GM19193 (cell line): Measurements from ENCODE around the gene DNAJC7.

Source experiments
- POLR2A ChIP-seq: IDR thresholded peaks from 4 replicates; pipeline ENCODE4 v1.6.1; 2011; ENCODE audit not compliant: insufficient read depth, insufficient read length; ENCODE audit errors: extremely low read depth

DNAJC7 gene

DNA sequence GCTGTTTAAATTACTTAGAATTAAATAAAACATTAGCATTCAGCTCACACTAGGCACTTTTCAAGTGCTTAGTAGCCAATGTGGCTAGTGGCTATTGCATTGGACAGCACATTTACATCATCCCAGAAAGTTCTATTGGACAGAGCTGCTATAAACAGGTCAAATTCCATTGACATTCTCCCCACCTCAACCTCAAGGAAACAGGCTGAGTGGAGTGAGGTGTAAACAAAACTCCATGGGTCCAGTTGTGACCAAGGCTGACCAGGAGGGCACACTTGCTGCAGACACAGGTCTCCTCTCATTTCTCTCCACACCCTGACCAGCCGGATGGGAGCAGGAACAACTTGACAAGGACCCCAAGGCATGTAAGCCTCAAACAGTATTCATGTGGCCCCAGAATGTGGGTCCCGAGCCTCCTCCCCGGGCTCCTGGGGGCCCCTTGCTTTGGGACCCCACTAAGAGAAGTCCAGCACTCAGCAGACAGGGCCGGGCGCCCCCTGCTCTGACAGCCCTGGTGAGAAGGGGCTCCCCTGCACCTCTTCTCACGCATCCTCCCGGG lies 32.7 kb upstream of the DNAJC7 start:
- no peak for TF ChIP-seq POLR2A

GRCh38 chr17:42047343-42047742 lies 30.1 kb upstream of the DNAJC7 start:
- no peak for TF ChIP-seq POLR2A

DNA sequence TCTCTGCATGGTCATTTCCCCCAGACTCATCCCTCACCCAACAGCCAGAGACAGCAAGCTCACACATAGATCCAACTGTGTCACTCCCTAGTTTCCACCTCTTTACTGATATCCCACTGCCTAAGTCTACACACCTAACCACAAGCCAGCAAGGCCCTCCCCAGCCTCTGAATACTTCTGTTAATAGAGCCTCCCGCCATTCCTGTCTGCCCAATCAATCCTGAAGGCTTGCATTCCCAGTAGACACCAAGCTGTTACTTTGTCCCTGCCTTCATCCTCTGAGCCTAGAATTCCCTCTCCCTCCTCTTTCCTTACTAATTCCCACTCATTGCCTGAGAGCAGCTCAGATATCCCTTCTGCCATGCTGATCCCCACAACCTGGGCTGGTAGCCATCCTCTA lies 28.5 kb upstream of the DNAJC7 start:
- TF ChIP-seq POLR2A: no peak

GRCh38 chr17:42042598-42043319 lies 25.5 kb upstream of the DNAJC7 start:
- no peak for TF ChIP-seq POLR2A

- no peak for TF ChIP-seq POLR2A
Measured at GRCh38 chr17:42041619-42042018, 24.4 kb upstream of the DNAJC7 start.

DNA sequence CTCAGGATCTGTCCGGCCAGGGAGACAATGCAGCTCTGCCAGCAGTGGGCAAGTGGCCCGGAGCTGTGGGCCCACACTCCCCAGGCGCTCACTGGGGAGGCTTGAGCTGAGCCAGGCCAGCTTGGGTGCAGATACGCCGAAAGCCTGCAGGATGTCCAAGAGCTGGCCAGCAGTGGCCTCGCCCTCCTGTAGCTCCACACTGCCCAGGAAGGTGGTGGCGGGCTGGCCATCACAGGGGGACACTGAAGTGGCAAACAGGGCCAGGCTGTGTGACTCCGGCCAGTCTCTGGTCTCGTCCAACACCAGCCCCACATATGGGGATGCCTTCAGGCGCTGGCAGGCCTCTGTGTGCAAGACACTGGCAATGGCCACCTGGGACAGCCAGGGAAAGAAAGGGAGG lies 23.6 kb upstream of the DNAJC7 start:
- TF ChIP-seq POLR2A: no peak

DNA sequence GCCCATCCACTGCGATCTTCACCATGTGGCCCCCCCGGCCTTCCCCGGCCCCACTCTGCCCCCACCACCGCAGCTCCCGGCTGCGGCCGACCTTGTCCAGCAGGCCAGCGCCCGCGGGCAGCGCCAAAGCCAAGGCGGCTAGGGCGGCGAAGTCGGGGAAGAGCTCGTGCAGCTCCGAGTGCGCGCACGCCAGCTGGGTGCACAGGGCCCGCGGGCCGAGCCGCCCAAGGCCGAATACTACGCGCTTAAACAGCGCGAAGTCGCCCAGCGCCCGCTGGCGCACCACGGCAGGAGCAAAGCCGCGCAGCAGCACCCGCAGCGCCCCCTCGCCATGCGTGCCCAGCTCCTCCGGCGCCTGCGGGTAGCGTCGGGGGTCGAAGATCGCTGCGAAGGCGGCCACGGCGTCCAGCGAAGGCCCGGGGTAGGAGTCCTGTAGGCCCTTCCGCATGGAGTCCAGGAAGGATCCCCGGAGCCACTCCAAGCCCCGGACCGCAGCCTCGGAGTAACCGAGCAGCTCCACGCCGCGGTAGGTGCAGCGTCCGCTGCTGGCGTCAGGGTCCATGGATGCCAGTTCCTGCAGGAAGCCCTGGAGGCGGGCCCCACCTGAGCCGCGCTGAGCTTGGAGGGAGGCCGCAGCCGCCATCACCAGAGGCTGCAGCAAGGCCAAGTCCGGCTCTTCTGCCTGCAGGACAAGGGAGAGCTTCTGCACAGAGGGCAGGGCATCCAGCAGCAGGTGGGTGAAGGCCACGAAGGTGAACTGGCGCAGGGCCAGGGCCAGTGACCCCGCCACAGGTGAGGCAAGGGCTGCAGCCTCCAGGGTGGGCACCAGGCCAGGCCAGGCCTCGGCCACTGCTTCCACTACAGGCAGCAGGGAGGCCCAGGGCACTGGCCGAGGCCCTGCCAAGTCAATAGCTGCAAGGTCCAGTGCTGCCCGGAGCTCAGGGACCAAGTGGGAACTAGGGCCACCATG lies 22.8 kb upstream of the DNAJC7 start:
- TF ChIP-seq POLR2A: no peak

DNA sequence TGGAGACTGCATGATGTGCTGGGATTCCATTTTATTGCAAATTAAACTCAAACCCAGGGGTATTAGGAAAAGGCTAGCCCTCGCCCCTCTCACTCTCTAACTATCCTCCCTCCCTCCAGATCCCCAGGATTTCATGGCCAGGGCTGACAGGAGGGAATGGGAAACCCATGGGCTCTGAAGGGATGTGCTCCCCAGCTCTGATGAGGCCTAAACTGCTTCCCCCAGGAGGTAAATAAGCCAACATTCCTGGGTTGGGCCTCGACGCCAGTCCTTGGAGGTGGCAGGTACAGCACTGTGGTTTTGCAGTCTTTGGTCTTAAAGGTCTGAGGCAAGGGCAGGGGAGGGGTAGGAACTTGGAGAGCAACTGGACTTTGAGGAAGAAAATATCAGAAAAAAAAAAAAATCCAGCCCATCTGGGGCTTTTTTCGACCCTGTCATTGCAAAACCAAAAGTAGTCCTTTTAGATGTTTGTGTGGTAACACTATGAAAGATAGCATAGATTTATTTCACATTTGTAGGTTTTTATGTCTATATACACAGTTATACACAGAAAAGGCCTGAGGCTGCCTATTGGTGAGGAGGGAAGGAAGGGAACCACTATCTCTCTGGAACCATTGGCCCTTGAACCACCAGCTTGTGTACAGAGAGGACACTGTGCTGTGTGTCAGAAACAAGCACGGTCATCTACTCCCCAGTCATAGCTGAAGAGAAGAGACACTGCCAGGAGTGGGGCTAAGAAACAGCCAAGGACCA lies 21.2 kb upstream of the DNAJC7 start:
- TF ChIP-seq POLR2A: no peak

DNA sequence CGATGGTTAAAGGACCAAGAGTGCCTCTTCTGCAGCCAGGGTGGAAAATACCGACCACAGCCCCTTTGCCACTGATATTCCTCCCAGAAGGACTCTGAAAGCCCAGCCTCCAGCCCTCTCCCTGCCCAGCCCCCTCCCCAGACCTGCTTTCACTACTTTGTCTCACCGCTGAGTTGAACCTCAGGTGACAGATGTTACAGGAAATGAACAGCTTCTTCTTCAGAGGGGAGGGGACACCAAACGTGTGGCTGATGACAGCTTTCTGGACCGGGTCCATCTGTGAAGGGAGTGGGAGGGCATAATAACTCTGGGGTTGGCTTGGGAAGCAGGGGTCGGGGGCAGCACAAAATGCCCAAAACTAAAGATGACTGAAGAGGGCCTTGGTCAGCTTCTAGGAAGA lies 16.8 kb upstream of the DNAJC7 start:
- TF ChIP-seq POLR2A: no peak

DNA sequence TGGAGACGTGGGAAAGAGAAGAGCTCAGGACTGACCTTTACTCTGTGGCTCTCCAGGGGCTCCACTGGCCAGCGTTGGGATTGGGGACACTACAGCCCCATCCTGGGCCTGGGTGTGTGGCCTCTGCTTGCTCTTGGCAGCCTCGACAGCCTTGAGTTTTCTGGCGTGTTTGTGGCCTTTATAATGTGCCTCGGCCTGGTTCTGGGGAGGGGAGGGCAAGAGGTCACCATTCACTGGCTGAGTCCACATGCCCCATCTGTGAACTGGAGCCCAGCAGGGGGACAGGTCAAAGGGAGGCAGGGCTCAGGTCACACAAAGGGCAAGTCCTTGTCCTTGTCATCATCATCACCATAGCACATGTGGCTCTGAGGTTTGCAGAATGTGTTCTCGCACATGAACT lies 14.3 kb upstream of the DNAJC7 start:
- TF ChIP-seq POLR2A: no peak

DNA sequence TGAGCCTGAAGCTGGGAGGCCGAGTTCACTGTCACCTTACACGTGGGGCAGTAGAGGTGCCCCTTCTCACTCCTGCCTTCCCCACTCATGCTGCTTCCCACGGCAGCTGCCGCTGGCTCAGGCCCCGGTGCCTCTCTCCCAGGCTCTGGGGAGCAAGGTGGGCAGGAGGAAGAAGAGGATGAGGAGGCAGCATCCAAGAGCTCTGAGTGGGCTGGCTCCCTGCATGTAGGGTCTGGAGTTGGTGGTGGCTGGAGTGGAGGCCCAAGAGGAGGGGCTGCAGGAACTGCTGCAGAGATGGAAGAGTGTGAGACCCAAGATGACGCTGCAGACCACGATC lies 11.5 kb upstream of the DNAJC7 start:
- TF ChIP-seq POLR2A: no peak

- TF ChIP-seq POLR2A: no peak
Measured at GRCh38 chr17:42027961-42028790, 10.9 kb upstream of the DNAJC7 start.

- TF ChIP-seq POLR2A: no peak
Measured at GRCh38 chr17:42027590-42027889, 10.3 kb upstream of the DNAJC7 start.

GRCh38 chr17:42026857-42027589 lies 9.8 kb upstream of the DNAJC7 start:
- no peak for TF ChIP-seq POLR2A
